ENCODE measurements around the gene ZNF780A. TPM values are rescaled to one million over a fixed set of nuclear protein-coding genes. Genes with fewer than 3 reads are reported as not detected.
A peak's percentile ranks its signal among the peaks of the same experiment; 100 is the strongest.
"Not testable (repeated sequence)": the region's sequence is repeated elsewhere in the genome, so short reads cannot be mapped to it uniquely, and the experiment has no call there.

The ZNF780A gene
- total RNA-seq, 1 donor from 2014 or later: 23.8 TPM

DNA sequence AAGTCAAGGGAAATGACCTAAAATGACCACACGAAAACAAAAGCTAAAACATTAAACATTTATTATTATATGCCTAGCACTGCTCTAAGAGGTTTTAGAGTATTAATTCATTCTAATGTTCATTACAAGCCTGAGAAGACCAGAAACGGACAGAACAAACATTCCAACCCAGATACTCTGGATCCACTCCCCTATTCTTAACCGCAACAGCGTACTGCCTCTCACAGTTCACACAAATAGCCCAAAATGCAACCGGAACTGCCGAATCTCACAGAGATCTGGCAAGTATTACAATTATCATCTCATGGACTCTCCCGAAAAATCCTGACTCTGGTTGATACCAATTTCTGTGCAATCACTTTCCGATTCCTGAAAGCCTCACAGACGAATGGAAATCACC lies 36.1 kb downstream of the ZNF780A start:
- Mint-ChIP-seq H3K4me3 (peak overlapping the region; percentile 100), H3K36me3 (ENCODE audit: low read depth) (peaks cover 30% of the 10 kb centered on the region), H3K27me3 (peaks cover 5% of the 10 kb centered on the region), H3K4me1 (peaks cover 48% of the 10 kb centered on the region), H3K27ac (no peak overlapping the region), H3K9me3 (peaks cover 17% of the 10 kb centered on the region)
- ChIA-PET CTCF (interaction anchor here (2.8 kb wide), 1 partner anchor 83 kb away, joined by 8 read pairs; the partner anchor contains the start of gene PSMC4), POLR2A (interaction anchor here (0.6 to 2.8 kb wide), 2 partner anchors 12 to 58 kb away, joined by 3 to 22 read pairs; partner anchors contain the start of gene ZNF546)
- TF ChIP-seq, protein P1, sequence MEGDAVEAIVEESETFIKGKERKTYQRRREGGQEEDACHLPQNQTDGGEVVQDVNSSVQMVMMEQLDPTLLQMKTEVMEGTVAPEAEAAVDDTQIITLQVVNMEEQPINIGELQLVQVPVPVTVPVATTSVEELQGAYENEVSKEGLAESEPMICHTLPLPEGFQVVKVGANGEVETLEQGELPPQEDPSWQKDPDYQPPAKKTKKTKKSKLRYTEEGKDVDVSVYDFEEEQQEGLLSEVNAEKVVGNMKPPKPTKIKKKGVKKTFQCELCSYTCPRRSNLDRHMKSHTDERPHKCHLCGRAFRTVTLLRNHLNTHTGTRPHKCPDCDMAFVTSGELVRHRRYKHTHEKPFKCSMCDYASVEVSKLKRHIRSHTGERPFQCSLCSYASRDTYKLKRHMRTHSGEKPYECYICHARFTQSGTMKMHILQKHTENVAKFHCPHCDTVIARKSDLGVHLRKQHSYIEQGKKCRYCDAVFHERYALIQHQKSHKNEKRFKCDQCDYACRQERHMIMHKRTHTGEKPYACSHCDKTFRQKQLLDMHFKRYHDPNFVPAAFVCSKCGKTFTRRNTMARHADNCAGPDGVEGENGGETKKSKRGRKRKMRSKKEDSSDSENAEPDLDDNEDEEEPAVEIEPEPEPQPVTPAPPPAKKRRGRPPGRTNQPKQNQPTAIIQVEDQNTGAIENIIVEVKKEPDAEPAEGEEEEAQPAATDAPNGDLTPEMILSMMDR (IDR thresholded peaks at IDR 0.05): no peak
- no peak for DNase-seq
- ATAC-seq (ENCODE audit: low read depth): no peak
- intact Hi-C loops (cut with micrococcal nuclease): no loop called here

DNA sequence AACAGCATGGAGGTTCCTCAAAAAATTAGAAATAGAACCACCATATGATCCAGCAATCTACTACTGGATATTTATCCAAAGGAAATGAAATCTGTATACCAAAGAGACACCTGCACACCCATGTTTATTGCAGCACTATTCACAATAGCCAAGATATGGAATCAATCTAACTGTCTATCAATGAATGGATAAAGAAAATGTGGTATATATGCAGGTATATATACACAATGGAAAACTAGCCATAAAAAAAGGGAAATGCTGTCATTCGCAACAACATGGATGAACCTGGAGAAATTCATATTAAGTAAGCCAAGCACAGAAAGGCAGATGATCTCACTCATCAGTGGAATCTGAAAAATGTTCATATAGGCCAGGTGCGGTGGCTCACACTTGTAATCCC lies 37.3 kb downstream of the ZNF780A start:
- Mint-ChIP-seq H3K27ac (no peak overlapping the region), H3K4me1 (peaks cover 48% of the 10 kb centered on the region), H3K36me3 (ENCODE audit: low read depth) (peaks cover 38% of the 10 kb centered on the region), H3K4me3 (peak overlapping the region; percentile 33), H3K27me3 (no peaks in the 10 kb centered on the region), H3K9me3 (peaks cover 9% of the 10 kb centered on the region)
- intact Hi-C loops (cut with micrococcal nuclease): no loop called here
- CTCF ChIA-PET: no interaction called here
- TF ChIP-seq, protein P1 (IDR thresholded peaks at IDR 0.05): no peak
- POLR2A ChIA-PET: no interaction called here
- DNase-seq: no peak
- ATAC-seq (ENCODE audit: low read depth): no peak

DNA sequence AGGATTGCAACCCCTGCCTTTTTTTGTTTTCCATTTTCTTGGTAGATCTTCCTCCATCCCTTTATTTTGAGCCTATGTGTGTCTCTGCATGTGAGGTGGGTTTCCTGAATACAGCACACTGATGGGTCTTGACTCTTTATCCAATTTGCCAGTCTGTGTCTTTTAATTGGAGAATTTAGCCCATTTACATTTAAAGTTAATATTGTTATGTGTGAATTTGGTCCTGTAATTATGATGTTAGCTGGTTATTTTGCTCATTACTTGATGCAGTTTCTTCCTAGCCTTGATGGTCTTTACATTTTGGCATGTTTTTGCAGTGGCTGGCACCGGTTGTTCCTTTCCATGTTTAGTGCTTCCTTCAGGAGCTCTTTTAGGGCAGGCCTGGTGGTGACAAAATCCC lies 49.0 kb downstream of the ZNF780A start:
- CTCF ChIA-PET; intact Hi-C loops (cut with micrococcal nuclease); H3K4me3 Mint-ChIP-seq; H3K27ac Mint-ChIP-seq; ATAC-seq (ENCODE audit: low read depth); POLR2A ChIA-PET; H3K4me1 Mint-ChIP-seq; DNase-seq; H3K27me3 Mint-ChIP-seq: not testable (repeated sequence)
- peaks cover 17% of the 10 kb centered on the region for H3K9me3 Mint-ChIP-seq
- H3K36me3 Mint-ChIP-seq (ENCODE audit: low read depth): peaks cover 42% of the 10 kb centered on the region

DNA sequence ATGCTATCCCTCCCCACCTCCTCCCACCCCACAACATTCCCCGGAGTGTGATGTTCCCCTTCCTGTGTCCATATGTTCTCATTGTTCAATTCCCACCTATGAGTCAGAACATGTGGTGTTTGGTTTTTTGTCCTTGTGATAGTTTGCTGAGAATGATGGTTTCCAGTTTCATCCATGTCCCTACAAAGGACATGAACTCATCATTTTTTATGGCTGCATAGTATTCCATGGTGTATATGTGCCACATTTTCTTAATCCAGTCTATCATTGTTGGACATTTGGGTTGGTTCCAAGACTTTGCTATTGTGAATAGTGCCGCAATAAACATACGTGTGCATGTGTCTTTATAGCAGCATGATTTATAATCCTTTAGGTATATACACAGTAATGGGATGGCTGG lies 52.7 kb downstream of the ZNF780A start:
- Mint-ChIP-seq H3K36me3 (ENCODE audit: low read depth) (peaks cover 31% of the 10 kb centered on the region), H3K9me3 (peaks cover 34% of the 10 kb centered on the region)
- ATAC-seq (ENCODE audit: low read depth); H3K4me3 Mint-ChIP-seq; DNase-seq; POLR2A ChIA-PET; H3K27ac Mint-ChIP-seq; H3K4me1 Mint-ChIP-seq; H3K27me3 Mint-ChIP-seq; intact Hi-C loops (cut with micrococcal nuclease); CTCF ChIA-PET: not testable (repeated sequence)

DNA sequence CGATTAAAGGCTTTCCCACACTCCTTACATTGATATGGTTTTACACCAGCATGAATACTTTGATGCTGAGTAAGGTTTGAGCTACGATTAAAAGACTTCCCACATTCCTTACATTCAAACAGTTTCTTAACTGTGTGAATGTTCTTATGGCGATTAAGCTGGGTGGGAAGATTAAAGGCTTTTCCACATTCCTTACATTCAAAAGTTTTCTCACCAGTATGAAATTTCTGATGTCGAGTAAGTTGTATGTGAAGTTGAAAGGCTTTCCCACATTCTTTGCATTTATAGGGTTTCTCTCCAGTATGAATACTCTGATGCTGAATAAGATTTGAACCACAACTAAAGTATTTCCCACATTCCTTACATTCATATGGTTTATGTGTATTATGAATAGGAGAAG lies 54.7 kb downstream of the ZNF780A start:
- no peak overlapping the region for H3K27ac Mint-ChIP-seq
- TF ChIP-seq, protein P1 (IDR thresholded peaks at IDR 0.05): no peak
- POLR2A ChIA-PET: no interaction called here
- H3K4me1 Mint-ChIP-seq: no peaks in the 10 kb centered on the region
- no peaks in the 10 kb centered on the region for H3K27me3 Mint-ChIP-seq
- CTCF ChIA-PET: no interaction called here
- no peak overlapping the region for H3K4me3 Mint-ChIP-seq
- peaks cover 35% of the 10 kb centered on the region for H3K36me3 Mint-ChIP-seq (ENCODE audit: low read depth)
- intact Hi-C loops (cut with micrococcal nuclease): no loop called here
- DNase-seq (no peak), ATAC-seq (ENCODE audit: low read depth) (no peak)
- peaks cover 42% of the 10 kb centered on the region for H3K9me3 Mint-ChIP-seq

DNA sequence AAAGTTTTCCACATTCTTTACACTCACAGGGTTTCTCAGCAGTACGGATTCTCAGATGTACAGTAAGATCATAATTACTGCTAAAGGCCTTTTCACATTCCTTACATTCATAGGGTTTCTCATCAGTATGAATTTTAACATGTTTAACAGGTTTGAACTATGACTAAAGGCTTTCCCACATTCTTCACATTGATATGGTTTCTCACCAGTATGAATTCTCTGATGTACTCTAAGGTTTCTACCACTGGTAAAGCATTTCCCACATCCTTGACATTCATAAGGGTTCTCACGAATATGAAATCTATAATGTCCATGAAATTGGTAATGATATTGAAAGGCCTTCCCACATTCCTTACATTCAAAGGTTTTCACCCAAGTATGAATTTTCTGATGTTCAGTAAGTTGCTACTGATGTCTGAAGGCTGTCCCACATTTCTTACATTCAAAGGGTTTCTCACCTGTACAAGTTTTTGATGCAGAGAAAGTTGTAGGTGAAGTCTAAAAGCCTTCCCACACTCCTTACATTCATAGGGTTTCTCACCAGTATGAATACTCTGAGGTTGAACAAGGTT lies 56.7 kb downstream of the ZNF780A start:
- POLR2A ChIA-PET: interaction anchor here (0.6 kb wide), 1 partner anchor 30 kb away, joined by 3 read pairs; no protein-coding TSS in a partner anchor
- Mint-ChIP-seq H3K4me1 (no peaks in the 10 kb centered on the region), H3K27me3 (no peaks in the 10 kb centered on the region), H3K9me3 (peaks cover 50% of the 10 kb centered on the region), H3K4me3 (no peak overlapping the region), H3K27ac (no peak overlapping the region), H3K36me3 (ENCODE audit: low read depth) (peaks cover 40% of the 10 kb centered on the region)
- DNase-seq (no peak), ATAC-seq (ENCODE audit: low read depth) (no peak)
- intact Hi-C loops (cut with micrococcal nuclease): no loop called here
- CTCF ChIA-PET: no interaction called here
- TF ChIP-seq, protein P1 (IDR thresholded peaks at IDR 0.05): no peak
